Gastrocnemius medialis (tissue), 4 donors: ENCODE measurements around the gene ILKAP. TPM values are rescaled to one million over a fixed set of nuclear protein-coding genes. Genes with fewer than 3 reads are reported as not detected.

Source experiments
- ATAC-seq, 2 donors: fragments of 150-250 bp; one replicate each; pipeline ENCODE4 v1.9.1; 2016
- DNase-seq, 2 donors: peaks; one replicate each; pipeline ENCODE4 v3.0.0-alpha.2; 2019
- H3K27ac ChIP-seq, 4 donors: fragments of 200-600 bp; sonication (generic); 1 replicate in 1 of 4; 2 replicates in 3 of 4; pipeline ENCODE4 v1.5.1; 2016 to 2018; ENCODE audit warnings: mild to moderate bottlenecking in 2 of 4, moderate library complexity in 1 of 4
- H3K27me3 ChIP-seq, 3 donors: fragments of 200-600 bp; sonication (generic) in 2 of 3; 1 replicate in 1 of 3; 2 replicates in 2 of 3; pipeline versions ENCODE4 v1.5.1 to v1.6.0; 2016 to 2019; ENCODE audit warnings: mild to moderate bottlenecking in 1 of 3, moderate library complexity in 1 of 3
- H3K36me3 ChIP-seq, 2 donors: fragments of 200-600 bp; sonication (generic) in 1 of 2; one replicate each; pipeline ENCODE4 v1.5.1; 2017 to 2018
- H3K4me1 ChIP-seq, 2 donors: fragments of 200-600 bp; sonication (generic) in 1 of 2; one replicate each; pipeline ENCODE4 v1.5.1; 2016 to 2017; ENCODE audit warnings: mild to moderate bottlenecking in 2 of 2
- H3K4me3 ChIP-seq, 4 donors: fragments of 200-600 bp; sonication (generic) in 3 of 4; 1 replicate in 1 of 4; 2 replicates in 3 of 4; pipeline ENCODE4 v1.5.1; 2016 to 2019; ENCODE audit warnings: mild to moderate bottlenecking in 2 of 4
- H3K9me3 ChIP-seq, 3 donors: fragments of 200-600 bp; sonication (generic) in 2 of 3; 1 replicate in 1 of 3; 2 replicates in 2 of 3; pipeline ENCODE4 v1.5.1; 2016 to 2019
- CTCF ChIP-seq, 5 experiments: fragments of 450-650 bp in 3 of 5; fragments of 200-600 bp in 2 of 5; sonication (generic) in 2 of 5; IDR thresholded peaks in 4 of 5; conservative IDR thresholded peaks in 1 of 5; 1 replicate in 4 of 5; 2 replicates in 1 of 5; pipeline ENCODE4 v1.5.1; 2016 to 2019; ENCODE audit warnings: antibody characterized with exemption in 5 of 5, mild to moderate bottlenecking in 3 of 5, moderate library complexity in 3 of 5
- POLR2A ChIP-seq, 2 donors: fragments of 450-650 bp; IDR thresholded peaks; one replicate each; pipeline ENCODE4 v1.6.1; 2017; ENCODE audit warnings: antibody characterized with exemption in 2 of 2, mild to moderate bottlenecking in 2 of 2, moderate library complexity in 2 of 2
- in situ Hi-C, 4 donors: fragments of 200-750 bp; cut with MboI; loops; one replicate each; pipeline versions ENCODE4 v1.15.0 to v1.8.0; 2017; ENCODE audit warnings: low sequenced_read_pairs in 4 of 4
- intact Hi-C: fragments of 100-400 bp; cut with DNase I; formaldehyde crosslinking; loops from one replicate; pipeline ENCODE4 v1.15.1; 2023; ENCODE audit warnings: low total_unique reads
- total RNA-seq, 4 donors: library from RNA; depleted of rRNA; stranded (reverse); fragments of >200 nt; gene quantifications; one replicate each; pipeline versions ENCODE4 v1.1.0 to v1.2.3, GENCODE V29; 2016

The ILKAP gene
- total RNA-seq, 4 donors from 2014 or later: 16.6 to 30.1 (median 23.3) TPM

GRCh38 chr2:238149841-238150572 lies 53.5 kb downstream of the ILKAP start:
- intact Hi-C loops (no loop called here), in situ Hi-C loops (no loop called here)
- ATAC-seq (peak; percentile 52 to 77), DNase-seq (peak; percentile 58 to 97)
- H3K4me1 ChIP-seq: peaks cover 30 to 31% of the 10 kb centered on the region in 2 donors
- H3K36me3 ChIP-seq: peaks cover 0 to 36% of the 10 kb centered on the region in 2 donors
- H3K27ac ChIP-seq: peak overlapping the region; percentile 74 to 100 (median 98)
- TF ChIP-seq CTCF (IDR thresholded peaks at IDR 0.05 in 4 of 5, conservative IDR thresholded peaks at IDR 0.05 in 1 of 5): no peak
- peak; percentile 44 to 51 for TF ChIP-seq POLR2A (IDR thresholded peaks at IDR 0.05)
- peak overlapping the region in 1 of 4 donors; percentile 0 for H3K4me3 ChIP-seq
- no peaks in the 10 kb centered on the region for H3K9me3 ChIP-seq
- H3K27me3 ChIP-seq: no peaks in the 10 kb centered on the region

GRCh38 chr2:238148981-238149380 lies 54.5 kb downstream of the ILKAP start:
- in situ Hi-C loops (no loop called here), intact Hi-C loops (no loop called here)
- H3K9me3 ChIP-seq: no peaks in the 10 kb centered on the region
- peaks cover 0 to 36% of the 10 kb centered on the region in 2 donors for H3K36me3 ChIP-seq
- no peaks in the 10 kb centered on the region for H3K27me3 ChIP-seq
- DNase-seq (no peak), ATAC-seq (no peak)
- TF ChIP-seq POLR2A (IDR thresholded peaks at IDR 0.05) (no peak), CTCF (IDR thresholded peaks at IDR 0.05 in 4 of 5, conservative IDR thresholded peaks at IDR 0.05 in 1 of 5) (no peak)
- no peak overlapping the region for H3K4me3 ChIP-seq
- H3K4me1 ChIP-seq: peaks cover 30 to 31% of the 10 kb centered on the region in 2 donors
- peak overlapping the region; percentile 74 to 100 (median 98) for H3K27ac ChIP-seq

- no peak overlapping the region for H3K4me3 ChIP-seq
- H3K27ac ChIP-seq: peak overlapping the region; percentile 91 to 100 (median 98)
- H3K36me3 ChIP-seq: peaks cover 0 to 36% of the 10 kb centered on the region in 2 donors
- in situ Hi-C loops: no loop called here
- no peaks in the 10 kb centered on the region for H3K9me3 ChIP-seq
- TF ChIP-seq CTCF (IDR thresholded peaks at IDR 0.05 in 4 of 5, conservative IDR thresholded peaks at IDR 0.05 in 1 of 5): no peak
- TF ChIP-seq POLR2A (IDR thresholded peaks at IDR 0.05): no peak
- no peaks in the 10 kb centered on the region for H3K27me3 ChIP-seq
- intact Hi-C loops: no loop called here
- ATAC-seq (no peak), DNase-seq (no peak)
- peaks cover 38 to 45% of the 10 kb centered on the region in 2 donors for H3K4me1 ChIP-seq
Measured at GRCh38 chr2:238146884-238147544, 56.5 kb downstream of the ILKAP start.

DNA sequence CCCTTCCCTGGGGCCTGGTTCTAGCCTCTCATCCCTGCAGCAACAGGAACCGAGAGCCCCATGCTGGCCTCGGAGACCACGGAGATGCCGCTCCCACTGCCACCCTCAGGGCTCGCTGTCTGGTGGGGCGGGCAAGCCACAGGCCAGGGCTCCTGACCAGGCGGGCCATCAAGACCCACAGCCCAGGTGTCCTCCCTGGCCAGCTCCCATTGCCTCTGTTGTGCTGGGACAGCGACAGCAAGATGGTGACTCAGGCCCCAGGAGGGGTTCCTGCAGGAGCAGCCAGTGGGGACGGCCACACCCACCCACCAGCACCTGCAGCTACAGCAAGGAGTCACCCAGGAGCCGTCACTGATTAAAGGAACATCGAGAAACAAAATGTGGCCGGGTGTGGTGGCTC lies 57.6 kb downstream of the ILKAP start:
- DNase-seq (peak in 1 of 2 donors; percentile 73), ATAC-seq (no peak)
- intact Hi-C loops (no loop called here), in situ Hi-C loops (no loop called here)
- H3K4me3 ChIP-seq: no peak overlapping the region
- no peaks in the 10 kb centered on the region for H3K27me3 ChIP-seq
- peak overlapping the region; percentile 91 to 100 (median 98) for H3K27ac ChIP-seq
- H3K4me1 ChIP-seq: peaks cover 39 to 47% of the 10 kb centered on the region in 2 donors
- TF ChIP-seq POLR2A (IDR thresholded peaks at IDR 0.05) (peak in 1 of 2 donors; percentile 28), CTCF (IDR thresholded peaks at IDR 0.05 in 4 of 5, conservative IDR thresholded peaks at IDR 0.05 in 1 of 5) (no peak)
- no peaks in the 10 kb centered on the region for H3K9me3 ChIP-seq
- peaks cover 0 to 40% of the 10 kb centered on the region in 2 donors for H3K36me3 ChIP-seq
